GM19035 (cell line): ENCODE data around the gene GJD4.

Experiments used
- ATAC-seq: cut with Tn5 transposase; IDR thresholded peaks from one replicate; pipeline ENCODE4 v1.9.1; 2021; ENCODE audit not compliant: unreplicated experiment

Gene GJD4

GRCh38 chr10:35613597-35614226 lies 8.6 kb downstream of the GJD4 start:
- ATAC-seq: no peak

DNA sequence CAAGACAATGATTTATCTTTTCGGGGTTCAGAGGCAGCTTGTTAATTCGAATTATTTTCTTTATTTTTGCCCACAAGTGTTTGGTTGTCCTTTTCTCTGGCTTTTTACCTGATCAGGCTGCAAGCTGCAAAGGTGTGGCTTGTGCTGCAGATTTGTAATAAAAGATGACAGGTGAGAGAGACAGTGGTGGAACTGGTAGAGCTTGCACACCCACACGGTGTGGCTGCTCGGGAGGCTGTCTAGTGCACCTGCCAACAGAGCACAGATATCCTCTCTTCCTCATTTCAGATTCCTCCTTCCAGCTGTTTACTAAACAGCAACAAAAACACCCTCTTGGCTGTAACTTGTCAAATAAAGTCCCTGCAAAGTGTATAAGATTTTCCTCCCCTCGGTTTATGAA lies 9.2 kb downstream of the GJD4 start:
- ATAC-seq: no peak

DNA sequence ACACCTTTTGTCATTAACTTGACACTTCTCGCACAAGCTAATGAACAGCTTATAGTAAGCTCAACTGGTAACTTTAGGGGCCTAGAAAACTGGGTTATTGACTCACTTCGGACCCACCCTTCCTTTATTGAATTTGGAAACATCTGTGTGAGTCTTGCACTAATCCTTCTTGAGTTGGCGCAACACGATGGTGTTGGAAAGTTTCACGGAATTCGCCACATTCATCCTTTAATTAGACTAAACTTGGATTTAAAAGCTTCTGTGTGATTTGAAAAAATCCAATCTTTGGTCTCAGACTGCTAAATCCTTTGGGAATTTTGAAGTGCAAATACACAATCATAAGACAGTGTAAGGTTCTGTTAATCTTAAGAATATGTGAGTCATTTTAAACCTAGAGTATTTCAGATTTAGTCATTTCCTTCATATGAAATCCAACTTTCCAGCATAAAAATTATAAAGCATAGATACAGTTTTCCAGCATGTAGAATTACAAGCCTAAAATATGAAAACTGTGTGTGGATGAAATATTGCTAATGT lies 21.9 kb downstream of the GJD4 start:
- ATAC-seq: no peak

- no peak for ATAC-seq
These were observed 26.3 kb downstream of the GJD4 start for GRCh38 chr10:35631404-35631803.

DNA sequence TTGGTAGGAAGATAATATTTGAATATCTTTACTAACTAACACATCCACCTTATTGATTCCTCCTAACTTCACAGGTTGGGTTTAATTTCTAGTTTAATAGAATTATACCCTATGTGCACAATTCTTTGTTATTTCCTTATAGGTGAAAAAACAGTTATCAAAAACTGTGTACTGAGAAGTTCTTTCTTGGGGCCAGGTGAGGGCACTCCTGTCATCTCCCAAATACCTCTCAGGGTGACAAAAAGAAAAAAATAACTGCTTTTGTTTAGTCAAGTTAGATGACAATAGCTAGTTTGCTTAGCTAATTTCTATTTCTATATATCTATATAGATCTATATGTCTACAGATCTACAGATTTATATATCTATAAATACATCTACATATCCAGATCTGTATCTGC lies 26.9 kb downstream of the GJD4 start:
- ATAC-seq: no peak

- no peak for ATAC-seq
These were observed 28.2 kb downstream of the GJD4 start for GRCh38 chr10:35633006-35633980.

DNA sequence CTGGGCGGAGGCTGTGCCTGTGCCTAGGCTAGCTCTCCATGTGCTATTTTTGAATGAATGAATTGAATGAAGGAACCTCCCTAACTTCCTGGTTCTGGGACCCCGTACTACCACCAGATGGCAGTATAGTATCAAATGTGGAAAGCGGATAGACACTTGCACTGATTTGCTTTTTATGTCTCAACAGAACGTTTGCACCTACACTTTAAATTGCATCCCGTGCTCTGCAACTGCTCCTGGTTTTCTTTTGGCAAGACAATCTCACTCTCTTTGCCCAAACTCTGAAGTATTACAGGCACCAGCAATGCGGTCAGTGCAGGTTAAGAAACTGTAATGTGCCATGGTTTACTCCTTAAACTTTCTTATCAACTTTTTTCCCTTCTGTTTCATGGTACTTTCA lies 30.4 kb downstream of the GJD4 start:
- peak; percentile 61 for ATAC-seq

GRCh38 chr10:35636956-35637355 lies 31.8 kb downstream of the GJD4 start:
- ATAC-seq: no peak

DNA sequence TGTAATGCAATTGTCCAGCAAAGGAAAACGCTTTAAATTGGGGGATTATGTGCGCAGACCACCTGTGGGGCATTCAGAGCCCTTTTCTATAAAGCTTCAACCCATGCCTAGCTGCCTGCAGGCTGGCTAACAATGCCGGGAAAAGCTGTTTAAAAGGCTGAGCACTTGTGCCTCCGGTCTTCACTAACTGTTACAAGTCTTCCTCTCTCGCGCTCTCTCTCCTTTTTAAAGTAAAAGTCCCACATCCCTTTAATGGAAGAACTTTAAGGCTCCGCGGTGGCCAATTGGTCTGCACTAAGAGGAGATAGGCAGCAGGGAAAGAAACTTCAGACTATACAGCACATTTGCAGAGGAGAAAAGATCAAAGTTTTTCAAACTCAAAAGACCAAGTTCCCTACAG lies 32.3 kb downstream of the GJD4 start:
- no peak for ATAC-seq

DNA sequence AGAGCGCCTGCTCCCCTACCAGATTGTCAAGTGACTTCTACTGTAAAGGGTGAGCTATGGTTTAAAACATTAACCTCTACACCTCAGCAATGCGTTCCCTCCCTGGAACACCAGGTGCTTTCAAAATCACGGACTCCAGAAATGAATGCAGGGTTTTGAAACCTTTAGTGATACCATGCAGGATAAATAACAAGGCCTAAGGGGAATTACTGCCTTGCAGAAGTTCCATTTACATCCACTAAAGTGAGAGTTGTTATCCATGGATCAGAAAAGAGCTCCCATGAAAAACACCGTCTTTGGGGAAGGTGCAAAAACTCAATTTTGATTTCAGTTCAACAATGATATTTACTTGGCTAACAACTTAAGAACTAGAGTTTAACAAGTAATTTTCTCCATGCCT lies 33.0 kb downstream of the GJD4 start:
- ATAC-seq: no peak

- ATAC-seq: no peak
These were observed 34.0 kb downstream of the GJD4 start for GRCh38 chr10:35639021-35639727.

GRCh38 chr10:35639728-35640401 lies 34.7 kb downstream of the GJD4 start:
- ATAC-seq: no peak

- ATAC-seq: peak; percentile 19
These were observed 35.3 kb downstream of the GJD4 start for GRCh38 chr10:35640474-35640873.

DNA sequence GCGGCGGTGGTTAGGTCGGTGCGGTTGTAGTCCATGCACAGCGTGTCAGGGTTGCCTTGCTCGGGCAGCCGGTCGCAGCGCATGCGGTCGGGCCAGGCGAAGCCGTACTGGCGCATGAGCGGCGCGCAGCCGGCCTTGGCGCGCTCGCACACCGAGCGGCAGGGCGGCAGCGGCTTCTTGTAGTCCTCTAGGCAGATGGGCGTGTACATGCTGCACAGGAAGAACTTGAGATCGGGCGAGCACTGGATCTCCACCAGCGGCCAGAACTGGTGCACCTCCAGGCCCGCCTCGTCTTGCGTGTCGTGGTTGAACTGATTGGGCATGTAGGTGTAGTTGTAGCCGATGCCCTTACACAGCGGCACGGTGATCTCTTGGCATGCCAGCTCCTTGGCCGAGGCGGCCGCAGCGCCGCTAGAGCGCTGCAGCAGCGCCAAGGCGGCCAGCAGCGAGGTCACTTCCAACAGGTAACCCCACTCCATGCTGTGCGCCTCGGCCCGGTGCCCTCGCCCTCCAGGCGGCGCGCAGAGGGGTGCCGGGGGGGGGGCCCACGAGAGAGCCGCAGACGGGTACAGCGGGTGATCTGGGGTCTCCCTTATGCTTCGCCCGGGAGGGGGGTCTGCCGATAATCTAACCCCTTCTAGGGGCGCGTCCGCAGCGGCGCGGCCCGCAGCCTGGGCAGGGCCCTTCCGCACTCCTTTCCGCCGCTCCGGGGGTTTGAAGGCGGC lies 36.0 kb downstream of the GJD4 start:
- peak; percentile 31 for ATAC-seq

DNA sequence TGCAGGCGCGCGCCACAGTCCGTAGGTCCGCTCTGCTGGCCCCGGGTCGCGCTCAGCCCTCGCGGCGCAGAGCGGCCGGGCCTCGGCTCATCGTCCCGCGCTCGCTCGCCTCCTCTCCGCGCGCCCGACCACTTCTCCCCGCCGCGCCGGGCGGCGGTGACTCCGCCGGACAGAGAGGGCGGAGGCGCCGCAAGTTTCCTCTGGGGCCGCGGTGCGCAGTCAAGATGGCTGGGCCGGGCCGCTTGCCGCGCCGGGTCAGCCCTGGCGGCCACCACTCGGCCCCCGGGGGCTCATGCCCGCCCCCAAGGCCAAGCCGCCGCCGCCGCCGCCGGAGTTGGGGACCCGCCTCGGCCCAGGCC lies 36.5 kb downstream of the GJD4 start:
- ATAC-seq: peak; percentile 40

GRCh38 chr10:35642035-35642792 lies 37.1 kb downstream of the GJD4 start, which contains the start of gene FZD8:
Gene FZD8 (minus strand): TSS chr10:35642296. CDS start chr10:35641429, 867 bp downstream.
- ATAC-seq: peak; percentile 89

GRCh38 chr10:35642793-35643114 lies 37.6 kb downstream of the GJD4 start:
- no peak for ATAC-seq

DNA sequence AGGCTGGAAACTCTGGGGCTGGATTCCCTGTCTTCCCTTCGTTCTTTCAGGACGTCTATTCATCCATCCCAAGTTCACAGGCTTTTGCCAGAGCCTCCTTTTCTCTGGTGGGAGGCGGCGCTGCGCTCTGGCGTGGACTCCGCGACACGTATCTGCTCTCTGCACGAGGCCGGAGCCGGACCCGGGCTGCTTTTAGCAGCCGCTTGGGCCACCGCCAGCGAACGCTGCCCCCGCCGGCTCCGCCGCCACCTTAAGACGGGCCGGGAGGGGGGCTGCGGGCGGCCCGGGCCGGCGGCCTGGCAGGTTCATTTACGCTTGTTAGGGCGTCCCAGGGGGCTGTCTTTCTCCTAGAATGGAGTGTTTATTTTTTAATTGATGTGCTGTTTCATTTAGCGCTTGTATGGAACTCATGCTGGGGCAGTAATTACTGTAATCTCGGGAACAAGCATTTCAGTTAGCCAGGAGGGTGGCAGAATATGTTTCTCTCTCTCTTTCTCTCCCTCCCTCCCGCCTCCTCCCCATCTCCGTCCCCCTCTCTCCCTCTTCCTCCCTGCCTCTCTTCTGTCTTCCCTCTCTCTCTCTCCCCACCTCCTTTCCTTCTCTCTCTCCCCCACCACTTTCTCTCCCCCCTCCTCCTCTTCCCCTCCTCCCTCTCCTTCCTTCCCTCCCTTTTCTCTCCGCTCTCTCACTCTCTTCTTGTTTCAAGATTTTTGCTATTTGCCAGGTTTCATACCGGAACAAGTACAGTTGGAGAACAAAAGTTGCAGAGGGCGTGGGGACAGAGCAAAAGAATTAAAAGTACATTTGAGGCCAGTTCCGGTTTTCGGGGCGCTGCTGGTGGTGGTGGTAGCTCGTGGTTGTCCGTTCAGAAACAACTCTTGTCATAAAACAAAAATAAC lies 38.3 kb downstream of the GJD4 start:
- no peak for ATAC-seq
